Spleen (tissue), 11 donors: ENCODE data around the gene OR10Z1. TPM values are rescaled to one million over a fixed set of nuclear protein-coding genes. Genes with fewer than 3 reads are reported as not detected.

Experiments used
- DNase-seq: peaks from one replicate; pipeline ENCODE4 v3.0.0-alpha.2; 2020
- H3K27ac ChIP-seq, 8 donors: fragments of 200-600 bp; sonication (generic) in 7 of 8; 1 replicate in 4 of 8; 2 replicates in 4 of 8; pipeline versions ENCODE4 v1.5.0 to v1.8.0; 2016 to 2021; ENCODE audit warnings: inconsistent platforms in 4 of 8, mild to moderate bottlenecking in 4 of 8, moderate library complexity in 1 of 8
- H3K27me3 ChIP-seq, 7 donors: fragments of 200-600 bp; sonication (generic) in 6 of 7; replicated peaks in 1 of 7; 1 replicate in 4 of 7; 2 replicates in 3 of 7; pipeline versions ENCODE4 v1.5.0 to v1.8.0; 2016 to 2021; ENCODE audit warnings: inconsistent platforms in 3 of 7, mild to moderate bottlenecking in 1 of 7
- H3K36me3 ChIP-seq, 6 donors: fragments of 200-600 bp; sonication (generic) in 5 of 6; 1 replicate in 4 of 6; 2 replicates in 2 of 6; pipeline versions ENCODE4 v1.5.0 to v1.8.0; 2016 to 2021; ENCODE audit warnings: inconsistent platforms in 2 of 6
- H3K4me1 ChIP-seq, 6 donors: fragments of 200-600 bp; sonication (generic) in 5 of 6; 1 replicate in 3 of 6; 2 replicates in 3 of 6; pipeline versions ENCODE4 v1.5.0 to v1.8.0; 2016 to 2021; ENCODE audit warnings: inconsistent platforms in 3 of 6
- H3K4me3 ChIP-seq, 8 donors: fragments of 200-600 bp; sonication (generic) in 7 of 8; 1 replicate in 4 of 8; 2 replicates in 4 of 8; pipeline versions ENCODE4 v1.5.0 to v1.8.0; 2016 to 2021; ENCODE audit warnings: inconsistent platforms in 4 of 8, mild to moderate bottlenecking in 4 of 8, moderate library complexity in 2 of 8
- H3K9me3 ChIP-seq, 8 donors: fragments of 200-600 bp; sonication (generic) in 7 of 8; 1 replicate in 4 of 8; 2 replicates in 4 of 8; pipeline versions ENCODE4 v1.5.0 to v1.8.0; 2016 to 2021; ENCODE audit warnings: inconsistent platforms in 4 of 8
- POLR2A ChIP-seq, 3 donors: fragments of 450-650 bp; IDR thresholded peaks; one replicate each; pipeline ENCODE4 v1.5.1; 2017; ENCODE audit warnings: antibody characterized with exemption in 3 of 3, mild to moderate bottlenecking in 1 of 3
- POLR2AphosphoS5 ChIP-seq, 3 donors: sonication (generic); formaldehyde crosslinking; IDR thresholded peaks; one replicate each; pipeline ENCODE4 v1.5.1; 2017; ENCODE audit warnings: antibody characterized with exemption in 3 of 3
- whole genome bisulfite sequencing, 5 donors: extraction: QIAGEN DNeasy Blood & Tissue Kit in 3 of 5; methylation state at CpG; one replicate each; pipeline versions ENCODE4 v1.1.5 to v1.1.7; 2013 to 2018; 5-methylcytosine and 5-hydroxymethylcytosine counted together
- intact Hi-C: fragments of 100-400 bp; cut with DNase I; formaldehyde crosslinking; loops from one replicate; pipeline ENCODE4 v1.15.0; 2023; ENCODE audit warnings: low total_unique reads
- polyA plus RNA-seq, 3 donors: library from polyadenylated mRNA; stranded (reverse); fragments of 200-250 nt; gene quantifications; one replicate each; pipeline ENCODE4 v1.2.1, GENCODE V29; 2013
- total RNA-seq, 7 donors: library from RNA; depleted of rRNA in 3 of 7; stranded (reverse); fragments of >200 nt in 3 of 7; fragmentation: NEBNext Ultra II Directional in 4 of 7; extraction: Animal tissue kit (Norgen Biotek cat#: 25700) in 4 of 7; gene quantifications; one replicate each; pipeline versions ENCODE4 v1.1.0 to v1.2.1, GENCODE V29; 2016 to 2021
- TF ChIP-seq, protein P1 (sequence below), 11 experiments: fragments of 200-600 bp in 7 of 11; fragments of 450-650 bp in 4 of 11; sonication (generic) in 4 of 11; IDR thresholded peaks in 8 of 11; conservative IDR thresholded peaks in 3 of 11; 1 replicate in 7 of 11; 2 replicates in 4 of 11; pipeline versions ENCODE4 v1.4.0 to v1.8.0; 2016 to 2021; ENCODE audit warnings: antibody characterized with exemption in 11 of 11, inconsistent platforms in 4 of 11, mild to moderate bottlenecking in 1 of 11
- donor health status: healthy with polysubstance abuse.
- donor health status: DM: no; HTN: no; CAD: no; lungs with moderate emphysema.
- donor health status: DM: no; HTN: no; CAD: no.
- donor health status: Bipolar disorder and iron deficiency.
- donor health status: healthy.
- donor health status: DM: no; HTN: no; CAD: no.
- donor health status: DM: yes; HTN: yes; CAD: no.

Gene OR10Z1
- total and polyA plus RNA-seq, 10 donors, result not detected

GRCh38 chr1:158654086-158654485, 49.0 kb downstream of the OR10Z1 start:
- H3K27ac ChIP-seq, result no peak overlapping the region
- H3K36me3 ChIP-seq, result no peaks in the 10 kb centered on the region
- H3K4me1 ChIP-seq, result peaks cover 0 to 29% (median 11%) of the 10 kb centered on the region in 6 donors
- intact Hi-C loops, result no loop called here
- no peak overlapping the region for H3K4me3 ChIP-seq
- no peaks in the 10 kb centered on the region for H3K27me3 ChIP-seq
- TF ChIP-seq POLR2AphosphoS5 (IDR thresholded peaks at IDR 0.05) (no peak), POLR2A (IDR thresholded peaks at IDR 0.05) (no peak)
- TF ChIP-seq, protein P1, sequence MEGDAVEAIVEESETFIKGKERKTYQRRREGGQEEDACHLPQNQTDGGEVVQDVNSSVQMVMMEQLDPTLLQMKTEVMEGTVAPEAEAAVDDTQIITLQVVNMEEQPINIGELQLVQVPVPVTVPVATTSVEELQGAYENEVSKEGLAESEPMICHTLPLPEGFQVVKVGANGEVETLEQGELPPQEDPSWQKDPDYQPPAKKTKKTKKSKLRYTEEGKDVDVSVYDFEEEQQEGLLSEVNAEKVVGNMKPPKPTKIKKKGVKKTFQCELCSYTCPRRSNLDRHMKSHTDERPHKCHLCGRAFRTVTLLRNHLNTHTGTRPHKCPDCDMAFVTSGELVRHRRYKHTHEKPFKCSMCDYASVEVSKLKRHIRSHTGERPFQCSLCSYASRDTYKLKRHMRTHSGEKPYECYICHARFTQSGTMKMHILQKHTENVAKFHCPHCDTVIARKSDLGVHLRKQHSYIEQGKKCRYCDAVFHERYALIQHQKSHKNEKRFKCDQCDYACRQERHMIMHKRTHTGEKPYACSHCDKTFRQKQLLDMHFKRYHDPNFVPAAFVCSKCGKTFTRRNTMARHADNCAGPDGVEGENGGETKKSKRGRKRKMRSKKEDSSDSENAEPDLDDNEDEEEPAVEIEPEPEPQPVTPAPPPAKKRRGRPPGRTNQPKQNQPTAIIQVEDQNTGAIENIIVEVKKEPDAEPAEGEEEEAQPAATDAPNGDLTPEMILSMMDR (IDR thresholded peaks at IDR 0.05 in 8 of 11, conservative IDR thresholded peaks at IDR 0.05 in 3 of 11), result no peak
- DNase-seq, result no peak
- H3K9me3 ChIP-seq, result no peaks in the 10 kb centered on the region

DNA sequence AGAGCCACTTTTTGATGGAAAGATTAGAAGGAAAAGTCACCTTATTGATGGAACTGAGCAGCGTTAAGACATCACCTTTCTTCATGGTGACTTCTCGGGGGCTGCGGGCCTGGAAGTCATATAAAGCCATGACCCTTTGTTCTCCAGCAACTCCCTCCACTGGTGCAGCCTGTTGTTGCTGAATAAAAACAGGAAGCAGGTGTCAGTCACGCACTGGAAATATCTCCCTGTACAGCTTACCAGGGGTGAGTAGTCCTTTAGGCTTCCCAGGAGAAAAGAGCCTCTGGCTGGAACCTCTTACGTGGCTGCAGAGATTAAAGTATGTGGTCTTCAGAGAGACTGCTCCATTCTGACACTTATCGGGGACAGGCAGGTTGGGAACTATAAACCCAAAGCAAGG, 49.5 kb downstream of the OR10Z1 start:
- Histone ChIP-seq H3K27ac (no peak overlapping the region), H3K36me3 (no peaks in the 10 kb centered on the region), H3K27me3 (no peaks in the 10 kb centered on the region), H3K4me3 (no peak overlapping the region), H3K9me3 (no peaks in the 10 kb centered on the region), H3K4me1 (peaks cover 0 to 29% (median 11%) of the 10 kb centered on the region in 6 donors)
- no peak for DNase-seq
- intact Hi-C loops, result no loop called here
- 17 to 31% (median 20%) methylated on average over 6 of the region's 6 CpGs for WGBS, 5 donors
- TF ChIP-seq POLR2A (IDR thresholded peaks at IDR 0.05), result no peak
- TF ChIP-seq, protein P1 (IDR thresholded peaks at IDR 0.05 in 8 of 11, conservative IDR thresholded peaks at IDR 0.05 in 3 of 11), result no peak
- TF ChIP-seq POLR2AphosphoS5 (IDR thresholded peaks at IDR 0.05), result no peak

Other genes with a start within 250 kb of the OR10Z1 start
- not detected for gene OR10T2, start 205.8 kb upstream of the OR10Z1 start, total RNA-seq
- gene OR10T2, start 205.8 kb upstream of the OR10Z1 start, polyA plus RNA-seq, result not detected
- not detected for gene OR10K2, start 179.0 kb upstream of the OR10Z1 start, total RNA-seq
- not detected for gene OR10K2, start 179.0 kb upstream of the OR10Z1 start, polyA plus RNA-seq
- not detected for gene OR10K1, start 143.4 kb upstream of the OR10Z1 start, total RNA-seq
- under 1 TPM in 1 of 3 donors, not detected in 2; 0.07 TPM for gene OR10K1, start 143.4 kb upstream of the OR10Z1 start, polyA plus RNA-seq
- gene OR10R2, start 133.0 kb upstream of the OR10Z1 start, total RNA-seq, result not detected
- gene OR10R2, start 133.0 kb upstream of the OR10Z1 start, polyA plus RNA-seq, result not detected
- gene OR6Y1, start 50.9 kb upstream of the OR10Z1 start, total RNA-seq, result not detected
- gene OR6Y1, start 50.9 kb upstream of the OR10Z1 start, polyA plus RNA-seq, result not detected
- gene OR6P1, start 34.7 kb upstream of the OR10Z1 start, total RNA-seq, result not detected
- not detected for gene OR6P1, start 34.7 kb upstream of the OR10Z1 start, polyA plus RNA-seq
- not detected for gene OR10X1, start 25.4 kb upstream of the OR10Z1 start, total RNA-seq
- not detected for gene OR10X1, start 25.4 kb upstream of the OR10Z1 start, polyA plus RNA-seq
- 10 to 100 TPM in 1 of 7 donors, 1 to 10 TPM in 5, under 1 TPM in 1; 0.97 to 32.6 (median 5.1) TPM for gene SPTA1, start 81.4 kb downstream of the OR10Z1 start, total RNA-seq
- under 1 TPM; 0.05 to 0.45 (median 0.07) TPM for gene SPTA1, start 81.4 kb downstream of the OR10Z1 start, polyA plus RNA-seq
- not detected for gene OR6K2, start 95.4 kb downstream of the OR10Z1 start, total RNA-seq
- gene OR6K2, start 95.4 kb downstream of the OR10Z1 start, polyA plus RNA-seq, result not detected
- under 1 TPM in 1 of 7 donors, not detected in 6; 0.67 TPM for gene OR6K3, start 115.5 kb downstream of the OR10Z1 start, total RNA-seq
- gene OR6K3, start 115.5 kb downstream of the OR10Z1 start, polyA plus RNA-seq, result not detected
- not detected for gene OR6K6, start 149.5 kb downstream of the OR10Z1 start, total RNA-seq
- not detected for gene OR6K6, start 149.5 kb downstream of the OR10Z1 start, polyA plus RNA-seq
- gene OR6N1, start 166.9 kb downstream of the OR10Z1 start, total RNA-seq, result under 1 TPM in 2 of 7 donors, not detected in 5; 0.77 to 0.84 TPM
- under 1 TPM in 1 of 3 donors, not detected in 2; 0.10 TPM for gene OR6N1, start 166.9 kb downstream of the OR10Z1 start, polyA plus RNA-seq
- gene OR6N2, start 175.9 kb downstream of the OR10Z1 start, total RNA-seq, result under 1 TPM in 1 of 7 donors, not detected in 6; 0.47 TPM
- gene OR6N2, start 175.9 kb downstream of the OR10Z1 start, polyA plus RNA-seq, result not detected
- 100 to 1,000 TPM in 5 of 7 donors, 10 to 100 TPM in 2; 49.1 to 218 (median 130) TPM for gene MNDA, start 226.1 kb downstream of the OR10Z1 start, total RNA-seq
- 10 to 100 TPM in 2 of 3 donors, 1 to 10 TPM in 1; 9.3 to 40.2 (median 23.3) TPM for gene MNDA, start 226.1 kb downstream of the OR10Z1 start, polyA plus RNA-seq